AG04450 (cell line): ENCODE measurements around the gene NPL. TPM values are rescaled to one million over a fixed set of nuclear protein-coding genes. Genes with fewer than 3 reads are reported as not detected.

Experiments used
- CTCF ChIA-PET: fragments of 300-600, 350-600 bp; formaldehyde crosslinking; extraction: SDS; loops from one replicate; lab custom pipeline; 2022; ENCODE audit warnings: antibody characterized with exemption, inconsistent platforms; lab: Charles Lee
- POLR2A ChIA-PET: fragments of 350-600 bp; formaldehyde crosslinking; extraction: SDS; loops from one replicate; lab custom pipeline; 2021; ENCODE audit warnings: antibody characterized with exemption, inconsistent platforms; lab: Yijun Ruan, JAX
- DNase-seq: peaks from one replicate; pipeline ENCODE4 v3.0.0-alpha.2; 2011; ENCODE audit warnings: low read depth, low spot score
- H3K27ac ChIP-seq: one replicate; pipeline ENCODE4 v1.5.1; 2012; ENCODE audit warnings: low read depth, low read length, control low read depth
- H3K27me3 ChIP-seq: one replicate; pipeline ENCODE4 v1.6.0; 2012; ENCODE audit warnings: low read length; ENCODE audit not compliant: control insufficient read depth, insufficient read depth
- H3K4me3 ChIP-seq: 2 replicates; pipeline ENCODE4 v1.5.1; 2011; ENCODE audit warnings: mild to moderate bottlenecking, low read depth, low read length, control low read depth
- H3K9me3 ChIP-seq: 2 replicates; pipeline ENCODE4 v1.5.1; 2012; ENCODE audit warnings: low read length; ENCODE audit not compliant: control insufficient read depth, insufficient read depth
- CTCF ChIP-seq: IDR thresholded peaks from 2 replicates; pipeline ENCODE4 v1.5.1; 2011; ENCODE audit warnings: low read depth, low read length, control low read depth, inconsistent platforms
- polyA plus RNA-seq: library from polyadenylated mRNA; depleted of rRNA; stranded (reverse); fragments of >200 nt; gene quantifications from 2 replicates; pipeline ENCODE4 v1.2.3, GENCODE V29; 2011

NPL gene
- polyA plus RNA-seq, 1 experiment = 0.55 TPM

- no peak for TF ChIP-seq CTCF
- Histone ChIP-seq H3K27ac (no peak overlapping the region), H3K4me3 (no peak overlapping the region), H3K27me3 (peaks cover 21% of the 10 kb centered on the region), H3K9me3 (no peaks in the 10 kb centered on the region; the same call in 1 of the 2 replicates)
- DNase-seq = no peak
- CTCF ChIA-PET = interaction anchor here (0.5 to 12.2 kb wide), 21 partner anchors 11 to 388 kb away, joined by 3 to 552 read pairs (median 5); partner anchors contain the start of gene RNASEL
- POLR2A ChIA-PET = interaction anchor here (1.0 kb wide), 1 partner anchor 184 kb away, joined by 5 read pairs; no protein-coding TSS in a partner anchor
These were observed 4.4 kb upstream of the NPL start for GRCh38 chr1:182785181-182785580.

- ChIA-PET POLR2A (interaction anchor here (0.6 kb wide), 2 partner anchors 185 to 394 kb away, joined by 3 read pairs; partner anchors contain the start of gene GLUL), CTCF (interaction anchor here (0.6 to 12.2 kb wide), 19 partner anchors 10 to 342 kb away, joined by 3 to 552 read pairs (median 5); partner anchors contain the start of gene RNASEL)
- peak; percentile 87 for TF ChIP-seq CTCF
- Histone ChIP-seq H3K4me3 (no peak overlapping the region), H3K27me3 (peaks cover 27% of the 10 kb centered on the region), H3K9me3 (no peaks in the 10 kb centered on the region; the same call in 1 of the 2 replicates), H3K27ac (no peak overlapping the region)
- peak; percentile 29 for DNase-seq
These were observed 3.2 kb upstream of the NPL start for GRCh38 chr1:182786223-182786994.

- H3K9me3 ChIP-seq = no peaks in the 10 kb centered on the region; the same call in 1 of the 2 replicates
- TF ChIP-seq CTCF = no peak
- ChIA-PET CTCF (interaction anchor here (1.0 to 12.2 kb wide), 15 partner anchors 9 to 343 kb away, joined by 3 to 552 read pairs (median 6); partner anchors contain the start of gene RNASEL), POLR2A (interaction anchor here (0.6 kb wide), 1 partner anchor 395 kb away, joined by 3 read pairs; the partner anchor contains the start of gene GLUL)
- H3K4me3 ChIP-seq = no peak overlapping the region
- no peak for DNase-seq
- no peak overlapping the region for H3K27ac ChIP-seq
- H3K27me3 ChIP-seq = peaks cover 31% of the 10 kb centered on the region
These were observed 2.6 kb upstream of the NPL start for GRCh38 chr1:182786995-182787324.

GRCh38 chr1:182791281-182792179 is 2.0 kb downstream of the NPL start:
- ChIA-PET CTCF (interaction anchor here (0.7 to 12.2 kb wide), 3 partner anchors 9 to 729 kb away, joined by 3 to 552 read pairs (median 3); no protein-coding TSS in a partner anchor), POLR2A (no interaction called here)
- no peaks in the 10 kb centered on the region; the same call in 1 of the 2 replicates for H3K9me3 ChIP-seq
- no peak for DNase-seq
- H3K27me3 ChIP-seq = peaks cover 36% of the 10 kb centered on the region
- H3K27ac ChIP-seq = no peak overlapping the region
- H3K4me3 ChIP-seq = no peak overlapping the region
- TF ChIP-seq CTCF = no peak
